Measurements from ENCODE around the gene RPLP1.

DNA sequence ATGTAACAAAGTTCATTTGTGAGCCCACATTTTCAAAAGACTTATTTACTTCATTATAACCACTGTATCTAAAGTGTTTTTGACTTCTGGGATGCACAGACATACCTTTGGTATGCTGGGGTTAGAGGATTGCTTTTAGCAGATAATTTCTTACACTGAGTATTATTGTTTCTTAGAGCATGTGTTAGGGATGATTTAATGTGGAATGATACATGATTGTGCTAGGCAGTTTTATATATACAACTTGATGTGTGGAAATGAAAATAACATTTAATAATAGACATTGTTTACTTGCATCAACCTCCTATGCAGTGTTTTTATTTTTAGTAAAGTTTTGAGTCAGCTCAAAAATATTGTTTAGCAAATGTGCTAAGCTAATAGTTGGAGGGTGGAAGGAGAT lies 35.0 kb upstream of the RPLP1 start:
- TF ChIP-seq, protein P1, sequence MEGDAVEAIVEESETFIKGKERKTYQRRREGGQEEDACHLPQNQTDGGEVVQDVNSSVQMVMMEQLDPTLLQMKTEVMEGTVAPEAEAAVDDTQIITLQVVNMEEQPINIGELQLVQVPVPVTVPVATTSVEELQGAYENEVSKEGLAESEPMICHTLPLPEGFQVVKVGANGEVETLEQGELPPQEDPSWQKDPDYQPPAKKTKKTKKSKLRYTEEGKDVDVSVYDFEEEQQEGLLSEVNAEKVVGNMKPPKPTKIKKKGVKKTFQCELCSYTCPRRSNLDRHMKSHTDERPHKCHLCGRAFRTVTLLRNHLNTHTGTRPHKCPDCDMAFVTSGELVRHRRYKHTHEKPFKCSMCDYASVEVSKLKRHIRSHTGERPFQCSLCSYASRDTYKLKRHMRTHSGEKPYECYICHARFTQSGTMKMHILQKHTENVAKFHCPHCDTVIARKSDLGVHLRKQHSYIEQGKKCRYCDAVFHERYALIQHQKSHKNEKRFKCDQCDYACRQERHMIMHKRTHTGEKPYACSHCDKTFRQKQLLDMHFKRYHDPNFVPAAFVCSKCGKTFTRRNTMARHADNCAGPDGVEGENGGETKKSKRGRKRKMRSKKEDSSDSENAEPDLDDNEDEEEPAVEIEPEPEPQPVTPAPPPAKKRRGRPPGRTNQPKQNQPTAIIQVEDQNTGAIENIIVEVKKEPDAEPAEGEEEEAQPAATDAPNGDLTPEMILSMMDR (IDR thresholded peaks at IDR 0.05; ENCODE audit: low read length): no peak
- no peak for TF ChIP-seq EZH2 (IDR thresholded peaks at IDR 0.05; ENCODE audit: borderline replicate concordance, low read length)

Data from OCI-LY1 (cell line).